IMR-90 (cell line): ENCODE measurements around the gene CD274. TPM values are rescaled to one million over a fixed set of nuclear protein-coding genes. Genes with fewer than 3 reads are reported as not detected.

Experiments used
- CEBPB ChIP-seq: IDR thresholded peaks from 2 replicates; pipeline ENCODE4 v1.6.1; 2012; ENCODE audit warnings: low read depth, low read length, improper control_type of control experiment
- RFX5 ChIP-seq: IDR thresholded peaks from 2 replicates; pipeline ENCODE4 v1.8.0; 2012; ENCODE audit warnings: low read depth, mild to moderate bottlenecking, low read length, moderate library complexity
- SMC3 ChIP-seq: fragments of 150-350 bp; IDR thresholded peaks from 2 replicates; pipeline ENCODE4 v1.6.1; 2016; ENCODE audit warnings: low read depth, mild to moderate bottlenecking, antibody characterized with exemption, low read length, moderate library complexity
- polyA plus RNA-seq, 3 experiments: library from polyadenylated mRNA; depleted of rRNA; stranded (reverse); fragments of >200 nt; gene quantifications; 2 replicates each; pipeline ENCODE4 v1.2.3, GENCODE V29; 2012; ENCODE audit warnings: low replicate concordance in 1 of 3
- total RNA-seq: library from RNA; depleted of rRNA; stranded (reverse); fragments of >200 nt; gene quantifications from 2 replicates; pipeline ENCODE4 v1.2.3, GENCODE V29; 2012

The CD274 gene
- total and polyA plus RNA-seq, 2 of the 4 experiments (the other 2 are of a cell fraction) = 17.4 to 19.4 TPM

- no peak for TF ChIP-seq CEBPB
- TF ChIP-seq RFX5 = no peak
- no peak for TF ChIP-seq SMC3
Measured at GRCh38 chr9:5448461-5449435, 1.6 kb upstream of the CD274 start (continued).
